Gastroesophageal sphincter (tissue), 3 donors: ENCODE measurements around the gene SPA17.

Experiments
- EP300 ChIP-seq: sonication (generic); formaldehyde crosslinking; IDR thresholded peaks from one replicate; pipeline ENCODE4 v1.6.1; 2017; ENCODE audit warnings: antibody characterized with exemption, mild to moderate bottlenecking
- POLR2A ChIP-seq, 2 donors: fragments of 450-650 bp; IDR thresholded peaks; one replicate each; pipeline ENCODE4 v1.6.1; 2017; ENCODE audit warnings: antibody characterized with exemption in 2 of 2, mild to moderate bottlenecking in 2 of 2, moderate library complexity in 1 of 2
- POLR2AphosphoS5 ChIP-seq: sonication (generic); formaldehyde crosslinking; IDR thresholded peaks from one replicate; pipeline ENCODE4 v1.6.1; 2017; ENCODE audit warnings: antibody characterized with exemption
- TF ChIP-seq, protein P1 (sequence below), 4 experiments: fragments of 200-600 bp in 2 of 4; fragments of 450-650 bp in 2 of 4; sonication (generic) in 1 of 4; IDR thresholded peaks; one replicate each; pipeline ENCODE4 v1.5.1; 2017 to 2019; ENCODE audit warnings: antibody characterized with exemption in 4 of 4, mild to moderate bottlenecking in 2 of 4, moderate library complexity in 2 of 4

DNA sequence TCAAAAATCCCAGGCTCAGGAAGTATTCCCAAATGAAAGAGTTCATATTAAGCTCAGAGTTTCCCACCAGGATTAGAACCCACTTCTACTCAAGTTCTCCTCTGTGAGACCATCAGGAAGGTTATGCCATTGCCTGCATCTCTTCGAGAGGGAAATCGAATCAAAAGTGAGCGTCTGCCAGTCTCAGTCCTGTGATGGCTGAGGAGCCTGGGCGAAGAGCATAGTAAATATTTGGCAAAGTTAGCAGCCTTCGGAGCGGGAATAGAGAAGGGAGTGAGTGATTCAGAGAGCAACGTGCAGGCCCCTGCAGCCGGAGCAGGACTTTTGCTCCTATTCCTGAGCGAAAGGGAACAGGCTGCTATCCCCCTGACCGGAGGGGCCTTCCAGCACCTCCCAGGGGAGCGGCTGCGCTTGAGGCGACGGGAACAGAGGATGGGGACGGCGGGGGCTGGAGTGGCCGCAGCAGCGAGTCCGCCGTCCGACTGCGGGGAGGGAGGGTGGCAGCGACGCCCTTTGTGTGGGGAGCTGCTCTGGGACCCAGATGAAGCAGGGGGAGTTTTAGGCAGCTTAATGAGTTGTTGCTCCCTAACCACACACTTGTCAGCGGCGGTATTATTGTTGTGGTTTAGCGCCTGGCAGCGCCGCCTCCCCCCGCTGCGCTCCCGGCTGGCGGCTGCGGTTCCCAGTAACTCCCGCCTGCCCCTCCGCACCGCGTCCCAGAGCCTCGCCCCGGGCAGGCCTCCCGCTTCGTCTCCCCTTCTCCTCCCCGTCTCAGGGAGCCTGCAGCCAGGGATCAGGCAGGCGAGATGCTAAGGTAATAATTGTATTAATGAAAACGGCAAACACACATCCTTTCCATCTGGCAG, 44.3 kb downstream of the SPA17 start:
- TF ChIP-seq, protein P1, sequence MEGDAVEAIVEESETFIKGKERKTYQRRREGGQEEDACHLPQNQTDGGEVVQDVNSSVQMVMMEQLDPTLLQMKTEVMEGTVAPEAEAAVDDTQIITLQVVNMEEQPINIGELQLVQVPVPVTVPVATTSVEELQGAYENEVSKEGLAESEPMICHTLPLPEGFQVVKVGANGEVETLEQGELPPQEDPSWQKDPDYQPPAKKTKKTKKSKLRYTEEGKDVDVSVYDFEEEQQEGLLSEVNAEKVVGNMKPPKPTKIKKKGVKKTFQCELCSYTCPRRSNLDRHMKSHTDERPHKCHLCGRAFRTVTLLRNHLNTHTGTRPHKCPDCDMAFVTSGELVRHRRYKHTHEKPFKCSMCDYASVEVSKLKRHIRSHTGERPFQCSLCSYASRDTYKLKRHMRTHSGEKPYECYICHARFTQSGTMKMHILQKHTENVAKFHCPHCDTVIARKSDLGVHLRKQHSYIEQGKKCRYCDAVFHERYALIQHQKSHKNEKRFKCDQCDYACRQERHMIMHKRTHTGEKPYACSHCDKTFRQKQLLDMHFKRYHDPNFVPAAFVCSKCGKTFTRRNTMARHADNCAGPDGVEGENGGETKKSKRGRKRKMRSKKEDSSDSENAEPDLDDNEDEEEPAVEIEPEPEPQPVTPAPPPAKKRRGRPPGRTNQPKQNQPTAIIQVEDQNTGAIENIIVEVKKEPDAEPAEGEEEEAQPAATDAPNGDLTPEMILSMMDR (IDR thresholded peaks at IDR 0.05): no peak
- TF ChIP-seq POLR2A (IDR thresholded peaks at IDR 0.05) (no peak), POLR2AphosphoS5 (no peak), EP300 (no peak)
